Stomach (tissue), 4 donors: ENCODE measurements around the gene FTSJ3.

Experiments
- CTCF ChIP-seq, 7 experiments: fragments of 450-650 bp in 4 of 7; fragments of 200-600 bp in 3 of 7; sonication (generic) in 3 of 7; IDR thresholded peaks; one replicate each; pipeline ENCODE4 v1.5.1; 2016 to 2019; ENCODE audit warnings: antibody characterized with exemption in 7 of 7, control low read depth in 2 of 7, mild to moderate bottlenecking in 1 of 7
- EP300 ChIP-seq: sonication (generic); formaldehyde crosslinking; IDR thresholded peaks from one replicate; pipeline ENCODE4 v1.6.1; 2017; ENCODE audit warnings: antibody characterized with exemption
- POLR2A ChIP-seq, 4 donors: fragments of 450-650 bp; IDR thresholded peaks; one replicate each; pipeline ENCODE4 v1.6.1; 2016; ENCODE audit warnings: antibody characterized with exemption in 4 of 4, control low read depth in 2 of 4, mild to moderate bottlenecking in 1 of 4, moderate library complexity in 1 of 4

DNA sequence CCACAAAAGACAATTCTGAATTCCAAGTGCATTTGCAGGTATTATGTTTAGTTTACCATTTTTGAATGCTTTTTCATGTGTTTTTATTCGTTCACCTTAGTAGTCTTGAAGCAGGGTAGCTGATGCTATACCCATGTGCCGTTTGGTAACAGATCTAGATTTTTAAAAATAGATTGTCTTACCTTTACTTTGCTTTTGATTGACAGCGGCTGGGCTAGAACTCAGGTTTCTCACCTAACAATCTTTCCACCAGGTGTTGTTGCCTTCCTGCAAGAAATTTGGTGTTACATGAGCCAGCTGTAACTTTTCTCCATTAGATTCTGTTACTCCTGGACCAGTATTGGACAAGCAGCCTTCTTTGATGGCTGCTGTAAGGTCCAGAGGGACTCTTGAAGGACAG, 1.5 kb upstream of the FTSJ3 start:
- TF ChIP-seq EP300 (no peak), CTCF (IDR thresholded peaks at IDR 0.05) (no peak), POLR2A (IDR thresholded peaks at IDR 0.05) (no peak)
